K562 (cell line): ENCODE measurements around the gene DEPP1. TPM values are rescaled to one million over a fixed set of nuclear protein-coding genes. Genes with fewer than 3 reads are reported as not detected.

ENCODE experiments used
- ADNP ChIP-seq: fragments of 200-800 bp; sonication (Bioruptor generic); IDR thresholded peaks from 2 replicates; pipeline ENCODE4 v1.6.1; 2016; ENCODE audit warnings: missing genetic modification characterization, missing compliant biosample characterization
- CBX1 ChIP-seq: sonication (generic); IDR thresholded peaks from 2 replicates; pipeline ENCODE4 v1.6.1; 2016; ENCODE audit warnings: antibody characterized with exemption, low read depth, mild to moderate bottlenecking
- CHAMP1 ChIP-seq: fragments of 450-650 bp; IDR thresholded peaks from 2 replicates; pipeline ENCODE4 v1.6.1; 2016; ENCODE audit warnings: mild to moderate bottlenecking
- CTCFL ChIP-seq: IDR thresholded peaks from 2 replicates; pipeline ENCODE4 v1.6.1; 2011; ENCODE audit warnings: borderline replicate concordance, low read depth, mild to moderate bottlenecking, moderate library complexity, low read length; ENCODE audit not compliant: insufficient read depth, poor library complexity, severe bottlenecking
- FOXJ2 ChIP-seq: fragments of 200-800 bp; sonication (Bioruptor generic); IDR thresholded peaks from 2 replicates; pipeline ENCODE4 v1.6.1; 2016; ENCODE audit warnings: missing genetic modification characterization, missing compliant biosample characterization
- HLTF ChIP-seq: fragments of 450-650 bp; IDR thresholded peaks from 2 replicates; pipeline ENCODE4 v1.6.1; 2016
- HNRNPL ChIP-seq: fragments of 200-400 bp; formaldehyde crosslinking; IDR thresholded peaks from 2 replicates; pipeline ENCODE4 v1.6.1; 2017; ENCODE audit warnings: low read depth, mild to moderate bottlenecking, low read length
- ILK ChIP-seq: fragments of 450-650 bp; IDR thresholded peaks from 2 replicates; pipeline ENCODE4 v1.6.1; 2016; ENCODE audit warnings: missing genetic modification characterization, low read depth, mild to moderate bottlenecking, missing compliant biosample characterization, moderate library complexity, borderline replicate concordance
- KDM1A ChIP-seq, 2 experiments: fragments of 450-650 bp; IDR thresholded peaks; 2 replicates each; pipeline ENCODE4 v1.6.1; 2016; ENCODE audit warnings: mild to moderate bottlenecking in 2 of 2
- MTA2 ChIP-seq: fragments of 450-650 bp; IDR thresholded peaks from 2 replicates; pipeline ENCODE4 v1.6.1; 2016; ENCODE audit warnings: low read depth
- MYBL2 ChIP-seq, 2 experiments: fragments of 450-650 bp in 1 of 2; sonication (generic) in 1 of 2; formaldehyde crosslinking in 1 of 2; IDR thresholded peaks; 2 replicates each; pipeline versions ENCODE4 v1.6.1 to v1.8.1; 2017 to 2022; ENCODE audit warnings: borderline replicate concordance in 1 of 2, inconsistent platforms in 1 of 2, low read depth in 1 of 2, mild to moderate bottlenecking in 1 of 2, missing genetic modification reagents in 1 of 2, moderate library complexity in 1 of 2
- NELFE ChIP-seq: IDR thresholded peaks from 2 replicates; pipeline ENCODE4 v1.6.1; 2011; ENCODE audit warnings: mild to moderate bottlenecking; ENCODE audit not compliant: insufficient read depth, insufficient read length
- PPARD ChIP-seq: fragments of 250-450 bp; sonication (Bioruptor Pico); IDR thresholded peaks from 2 replicates; pipeline ENCODE4 v1.8.0; 2022; ENCODE audit warnings: inconsistent platforms, mild to moderate bottlenecking, moderate library complexity
- PYGO2 ChIP-seq: fragments of 450-650 bp; IDR thresholded peaks from 2 replicates; pipeline ENCODE4 v1.6.1; 2016; ENCODE audit warnings: mild to moderate bottlenecking, missing genetic modification characterization, moderate library complexity, missing compliant biosample characterization
- RBM25 ChIP-seq: fragments of 200-400 bp; formaldehyde crosslinking; IDR thresholded peaks from 2 replicates; pipeline ENCODE4 v1.6.1; 2018; ENCODE audit warnings: low read length, low read depth, moderate library complexity; ENCODE audit not compliant: severe bottlenecking
- SMC3 ChIP-seq: conservative IDR thresholded peaks from 2 replicates; pipeline ENCODE4 v1.6.1; 2011; ENCODE audit warnings: low read depth, low read length, improper control_type of control experiment; ENCODE audit not compliant: insufficient read depth
- ZBTB17 ChIP-seq: fragments of 450-650 bp; formaldehyde crosslinking; IDR thresholded peaks from 2 replicates; pipeline ENCODE4 v1.4.0; 2020; ENCODE audit warnings: mild to moderate bottlenecking
- ZNF785 ChIP-seq: fragments of 250-450 bp; sonication (Bioruptor Pico); IDR thresholded peaks from 2 replicates; pipeline ENCODE4 v1.4.0; 2020; ENCODE audit warnings: mild to moderate bottlenecking
- polyA plus RNA-seq, 8 experiments: library from polyadenylated mRNA; depleted of rRNA in 4 of 8; stranded (reverse) in 5 of 8; unstranded in 3 of 8; fragments of >200 nt; fragmentation: Nextera tagmentation in 2 of 8; fragmentation: Illumina TruSeq in 1 of 8; extraction: Ambion mirVana in 2 of 8; extraction: Trizol in 1 of 8; gene quantifications; 2 replicates each; pipeline versions ENCODE4 v1.2.1 to v1.2.3, GENCODE V29; 2011 to 2014; ENCODE audit warnings: inconsistent platforms in 1 of 8, missing spikeins in 1 of 8
- total RNA-seq, 7 experiments: library from RNA; depleted of rRNA in 6 of 7; stranded (reverse); fragments of >200 nt in 6 of 7; fragmentation: Illumina TruSeq in 2 of 7; extraction: Trizol in 2 of 7; gene quantifications; 2 replicates each; pipeline versions ENCODE4 v1.2.1 to v1.2.3, GENCODE V29; 2011 to 2021; ENCODE audit warnings: low replicate concordance in 1 of 7
- TF ChIP-seq, protein P1 (sequence below), 3 experiments: fragments of 200-800 bp in 1 of 3; sonication (Bioruptor generic) in 1 of 3; sonication (generic) in 1 of 3; formaldehyde crosslinking in 1 of 3; IDR thresholded peaks; 2 replicates each; pipeline versions ENCODE4 v1.6.1 to v1.8.0; 2016 to 2022; ENCODE audit warnings: mild to moderate bottlenecking in 2 of 3, missing compliant biosample characterization in 2 of 3, missing genetic modification characterization in 2 of 3, missing genetic modification reagents in 1 of 3

Gene DEPP1
- total and polyA plus RNA-seq, 9 of the 15 experiments (the other 6 are each of a cell fraction or from before 2014, with no cell fraction given) = 0.04 to 0.54 (median 0.20) TPM; not detected in 1

GRCh38 chr10:44997105-44997748 is 18.6 kb upstream of the DEPP1 start (continued):
- no peak for TF ChIP-seq CTCFL
- no peak for TF ChIP-seq HNRNPL
- no peak for TF ChIP-seq ZNF785
- TF ChIP-seq RBM25 = peak; percentile 84
- TF ChIP-seq KDM1A (IDR thresholded peaks at IDR 0.05) = peak in 1 of 2 experiments; percentile 61; a peak in 2 of 4 replicates
- no peak for TF ChIP-seq MTA2
- peak; percentile 77 for TF ChIP-seq ADNP (tag)
- no peak for TF ChIP-seq CHAMP1
- TF ChIP-seq, protein P1, sequence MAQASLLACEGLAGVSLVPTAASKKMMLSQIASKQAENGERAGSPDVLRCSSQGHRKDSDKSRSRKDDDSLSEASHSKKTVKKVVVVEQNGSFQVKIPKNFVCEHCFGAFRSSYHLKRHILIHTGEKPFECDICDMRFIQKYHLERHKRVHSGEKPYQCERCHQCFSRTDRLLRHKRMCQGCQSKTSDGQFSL (CRISPR knock-in tag; IDR thresholded peaks at IDR 0.05) = no peak
- TF ChIP-seq, protein P1 (tag; IDR thresholded peaks at IDR 0.05) = no peak
- no peak for TF ChIP-seq ZBTB17 (CRISPR knock-in tag)
- TF ChIP-seq PYGO2 (tag) = no peak
- TF ChIP-seq CBX1 = peak; percentile 72; the same call in 1 of the 2 replicates
- TF ChIP-seq ILK (tag) = no peak
- no peak for TF ChIP-seq FOXJ2
- no peak for TF ChIP-seq NELFE
- no peak for TF ChIP-seq PPARD (CRISPR knock-in tag)
- TF ChIP-seq MYBL2 (IDR thresholded peaks at IDR 0.05; ENCODE audit: low read depth) = no peak
- no peak for TF ChIP-seq MYBL2 (CRISPR knock-in tag; IDR thresholded peaks at IDR 0.05; ENCODE audit: borderline replicate concordance)
- TF ChIP-seq SMC3 = no peak
- TF ChIP-seq HLTF = no peak
- TF ChIP-seq, all 486 proteins: peak for 9
